GM06990 (cell line): ENCODE measurements around the gene MFAP1.

ENCODE experiments used
- DNase-seq: peaks from one replicate; pipeline ENCODE4 v3.0.0-alpha.2; 2011; ENCODE audit not compliant: insufficient read length; ENCODE audit errors: extremely low read depth
- H3K27me3 ChIP-seq: replicated peaks from 2 replicates; pipeline ENCODE4 v1.6.0; 2011; ENCODE audit warnings: low read length; ENCODE audit not compliant: control insufficient read depth, insufficient read depth
- H3K36me3 ChIP-seq: 2 replicates; pipeline ENCODE4 v1.5.1; 2011; ENCODE audit warnings: low read length; ENCODE audit not compliant: control insufficient read depth, insufficient read depth
- H3K4me3 ChIP-seq: replicated peaks from 2 replicates; pipeline ENCODE4 v1.5.1; 2011; ENCODE audit warnings: low read depth, mild to moderate bottlenecking, control low read depth, low read length
- TF ChIP-seq, protein P1 (sequence below): IDR thresholded peaks from 2 replicates; pipeline ENCODE4 v1.5.1; 2011; ENCODE audit warnings: low read length, control low read depth, mild to moderate bottlenecking, inconsistent platforms; ENCODE audit not compliant: insufficient read depth, poor library complexity, severe bottlenecking

MFAP1 gene

DNA sequence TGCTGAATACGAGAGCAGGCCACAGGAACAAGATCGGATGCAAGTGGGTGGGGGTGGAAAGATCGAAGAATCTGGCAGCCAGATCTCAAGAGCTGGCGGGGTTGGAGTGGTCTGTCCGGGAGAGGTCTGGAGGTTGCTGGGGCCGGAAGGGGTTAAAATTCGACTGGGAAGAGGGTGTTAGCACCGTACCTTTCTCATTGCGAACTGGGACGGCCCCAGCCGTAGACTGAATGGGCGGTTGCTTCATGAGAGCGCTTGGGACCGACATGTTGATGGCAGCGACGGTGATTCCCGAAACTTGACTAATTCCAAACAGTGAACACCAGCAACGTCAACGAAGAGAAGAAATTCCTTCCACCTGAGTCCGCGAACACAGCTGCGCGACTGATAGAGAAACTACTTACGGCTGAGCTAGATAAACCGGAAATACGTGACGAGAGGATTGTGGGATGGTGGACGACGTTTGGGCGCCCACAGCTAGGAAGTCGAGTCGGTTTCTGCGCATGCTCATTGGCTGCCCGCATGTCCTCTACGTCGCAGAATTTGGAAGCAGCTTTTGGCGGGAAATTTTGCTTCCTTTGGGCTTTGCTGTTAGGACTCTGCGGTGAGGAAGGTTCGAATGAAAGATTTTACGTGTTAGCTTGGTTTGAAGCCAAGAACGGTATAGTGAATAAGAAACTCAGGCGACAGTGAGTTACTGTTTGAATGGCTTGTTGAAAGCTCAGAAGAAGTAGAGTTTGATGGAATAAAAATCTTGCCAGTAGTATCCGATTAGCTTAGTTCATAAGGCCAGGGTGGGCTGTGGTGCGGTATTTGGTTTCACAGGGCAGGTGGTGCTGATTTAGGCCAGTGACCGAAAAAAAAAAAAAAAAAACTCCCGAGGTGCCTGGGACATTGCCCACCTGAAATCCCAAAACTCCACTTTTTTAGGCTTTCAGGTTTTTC, at the start of gene MFAP1:
Gene MFAP1, minus strand, starts transcription at position 389 of the 945 bp plus-strand sequence. Its CDS starts 121 bp downstream, at position 268.
- Histone ChIP-seq H3K4me3 (peak within 1 kb of the TSS; percentile 83), H3K27me3 (no peaks in the 10 kb centered on the region), H3K36me3 (no peaks in the 10 kb centered on the region)
- TF ChIP-seq, protein P1, sequence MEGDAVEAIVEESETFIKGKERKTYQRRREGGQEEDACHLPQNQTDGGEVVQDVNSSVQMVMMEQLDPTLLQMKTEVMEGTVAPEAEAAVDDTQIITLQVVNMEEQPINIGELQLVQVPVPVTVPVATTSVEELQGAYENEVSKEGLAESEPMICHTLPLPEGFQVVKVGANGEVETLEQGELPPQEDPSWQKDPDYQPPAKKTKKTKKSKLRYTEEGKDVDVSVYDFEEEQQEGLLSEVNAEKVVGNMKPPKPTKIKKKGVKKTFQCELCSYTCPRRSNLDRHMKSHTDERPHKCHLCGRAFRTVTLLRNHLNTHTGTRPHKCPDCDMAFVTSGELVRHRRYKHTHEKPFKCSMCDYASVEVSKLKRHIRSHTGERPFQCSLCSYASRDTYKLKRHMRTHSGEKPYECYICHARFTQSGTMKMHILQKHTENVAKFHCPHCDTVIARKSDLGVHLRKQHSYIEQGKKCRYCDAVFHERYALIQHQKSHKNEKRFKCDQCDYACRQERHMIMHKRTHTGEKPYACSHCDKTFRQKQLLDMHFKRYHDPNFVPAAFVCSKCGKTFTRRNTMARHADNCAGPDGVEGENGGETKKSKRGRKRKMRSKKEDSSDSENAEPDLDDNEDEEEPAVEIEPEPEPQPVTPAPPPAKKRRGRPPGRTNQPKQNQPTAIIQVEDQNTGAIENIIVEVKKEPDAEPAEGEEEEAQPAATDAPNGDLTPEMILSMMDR: no peak
- peak; percentile 84 for DNase-seq

DNA sequence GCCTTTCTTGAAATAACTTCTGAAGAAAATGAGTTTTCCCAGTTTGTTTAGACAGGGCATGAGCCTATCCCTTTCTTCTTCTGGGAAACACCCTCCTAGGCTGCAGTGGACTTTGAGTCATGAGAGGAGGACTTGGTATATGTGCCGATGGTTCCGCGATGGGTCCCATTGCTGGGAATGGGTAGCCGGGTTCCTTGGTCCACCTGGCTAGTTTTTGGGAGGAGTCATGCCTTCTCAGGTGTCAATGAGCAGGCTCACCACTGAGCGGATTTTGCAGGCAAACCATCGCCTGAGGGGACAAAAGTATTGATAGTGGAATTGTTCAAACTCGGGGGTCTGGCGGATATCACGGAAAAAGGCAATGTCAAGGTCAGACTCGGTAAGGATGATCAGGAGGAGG, 49.2 kb upstream of the MFAP1 start:
- DNase-seq: no peak
- Histone ChIP-seq H3K27me3 (no peaks in the 10 kb centered on the region), H3K36me3 (peaks cover 7% of the 10 kb centered on the region), H3K4me3 (no peak overlapping the region)
- TF ChIP-seq, protein P1: no peak

- peaks cover 7% of the 10 kb centered on the region for H3K36me3 ChIP-seq
- no peak for DNase-seq
- H3K27me3 ChIP-seq: no peaks in the 10 kb centered on the region
- H3K4me3 ChIP-seq: no peak overlapping the region
- TF ChIP-seq, protein P1: peak; percentile 48
Measured at GRCh38 chr15:43872416-43873020, 48.0 kb upstream of the MFAP1 start.

DNA sequence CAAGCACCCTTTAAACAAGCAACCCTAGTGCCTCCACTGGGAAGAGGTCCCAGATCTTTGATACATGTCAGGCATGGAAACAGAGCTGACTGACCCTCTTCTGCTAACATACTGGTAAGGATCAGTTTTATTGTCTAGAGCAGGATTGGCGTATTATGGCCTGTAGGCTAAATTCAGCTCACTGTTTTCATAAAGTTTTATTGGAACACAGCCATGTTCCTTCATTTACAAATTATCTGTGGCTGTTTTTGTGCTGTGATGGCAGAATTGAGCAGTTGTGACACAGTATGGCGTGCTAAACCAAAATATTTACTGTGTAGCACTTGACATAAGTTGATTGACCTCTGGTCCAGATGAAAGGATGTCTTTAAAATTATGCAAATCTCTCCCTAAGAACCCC, 47.3 kb upstream of the MFAP1 start:
- H3K36me3 ChIP-seq: peaks cover 7% of the 10 kb centered on the region
- no peaks in the 10 kb centered on the region for H3K27me3 ChIP-seq
- DNase-seq: no peak
- no peak overlapping the region for H3K4me3 ChIP-seq
- TF ChIP-seq, protein P1: no peak

GRCh38 chr15:43868406-43868805, 43.9 kb upstream of the MFAP1 start:
- Histone ChIP-seq H3K36me3 (peaks cover 7% of the 10 kb centered on the region), H3K27me3 (no peaks in the 10 kb centered on the region), H3K4me3 (no peak overlapping the region)
- TF ChIP-seq, protein P1: no peak
- no peak for DNase-seq
